Measurements from ENCODE around the gene FSTL3. TPM values are rescaled to one million over a fixed set of nuclear protein-coding genes. Genes with fewer than 3 reads are reported as not detected.
"Not testable (repeated sequence)": the region's sequence is repeated elsewhere in the genome, so short reads cannot be mapped to it uniquely, and the experiment has no call there.

The FSTL3 gene
- polyA plus RNA-seq, 12 donors, result 11.0 to 25.9 (median 12.2) TPM; not detected in 1

DNA sequence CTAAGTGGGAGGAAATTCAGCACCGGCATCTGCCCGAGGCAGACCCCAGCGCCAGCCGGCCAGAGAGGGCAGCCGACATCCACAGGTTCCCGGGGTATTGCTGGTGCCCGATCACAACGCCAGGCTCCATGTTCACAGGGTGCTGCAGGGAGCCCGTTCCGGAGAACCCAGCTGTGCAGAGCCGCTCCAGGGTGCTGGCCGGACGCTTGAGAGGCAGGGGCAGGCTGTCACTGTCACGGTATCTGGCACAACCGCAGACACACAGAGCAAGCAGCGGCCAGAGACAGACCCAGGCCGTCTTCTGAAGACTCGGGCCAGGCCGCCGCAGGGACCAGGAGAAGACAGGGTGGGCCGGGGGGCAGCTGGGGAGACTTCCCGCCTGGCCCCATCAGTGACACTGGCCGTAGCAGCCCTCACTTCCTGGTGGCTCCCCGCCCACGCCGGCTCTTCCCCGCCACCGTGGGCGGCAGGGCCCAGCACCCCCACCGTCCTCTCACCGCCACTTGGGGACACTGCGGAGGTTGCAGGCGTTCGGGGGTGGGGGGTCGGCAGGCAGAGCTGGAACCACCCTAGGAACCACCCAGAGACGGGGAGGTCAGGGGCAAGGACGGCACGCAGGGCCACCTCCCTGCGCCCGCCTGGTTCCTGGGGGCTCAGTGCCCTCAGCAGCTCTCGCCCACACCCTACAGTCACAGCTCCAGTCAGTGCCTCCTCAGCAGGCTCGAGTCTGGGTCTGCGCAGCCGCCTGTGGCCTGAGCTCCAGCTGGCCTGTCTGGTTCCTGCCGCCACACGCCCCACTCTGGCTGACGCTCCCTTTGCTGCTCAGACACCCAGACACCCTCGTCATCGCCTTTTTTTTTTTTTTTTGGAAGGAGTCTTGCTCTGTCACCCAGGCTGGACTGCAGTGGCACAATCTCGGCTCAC, 17.0 kb upstream of the FSTL3 start:
- no peak for DNase-seq

DNA sequence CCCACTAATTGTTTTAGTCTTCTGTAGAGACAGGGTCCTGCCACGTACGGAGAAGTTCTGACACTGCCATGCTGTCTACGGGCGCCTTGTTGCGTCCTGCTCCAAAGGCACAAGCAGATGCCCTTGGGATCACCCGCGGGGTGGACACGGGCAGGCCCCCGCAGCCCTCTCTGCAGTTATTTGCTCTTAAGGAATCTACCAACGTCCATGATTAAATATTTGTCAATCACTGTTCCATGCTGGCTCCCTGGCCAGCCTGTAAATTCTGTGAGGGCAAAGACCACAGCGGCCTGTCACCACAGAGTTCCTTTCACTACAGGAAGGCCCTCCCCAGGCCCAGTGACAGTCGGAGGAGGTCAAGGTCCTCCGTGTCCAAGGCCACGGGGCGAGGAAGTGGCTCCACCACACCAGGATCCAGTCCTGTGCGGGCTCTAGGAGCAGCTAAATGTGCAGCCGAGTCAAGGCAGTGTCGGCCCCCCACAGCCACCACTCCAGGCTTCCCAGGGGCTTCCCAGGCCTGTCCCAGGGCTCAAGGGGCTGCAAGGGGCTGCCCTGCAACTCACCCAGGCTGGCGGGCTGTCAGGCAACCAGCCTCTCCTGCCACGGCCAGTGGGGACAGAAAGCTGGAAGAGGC, 15.3 kb upstream of the FSTL3 start:
- no peak for DNase-seq

DNA sequence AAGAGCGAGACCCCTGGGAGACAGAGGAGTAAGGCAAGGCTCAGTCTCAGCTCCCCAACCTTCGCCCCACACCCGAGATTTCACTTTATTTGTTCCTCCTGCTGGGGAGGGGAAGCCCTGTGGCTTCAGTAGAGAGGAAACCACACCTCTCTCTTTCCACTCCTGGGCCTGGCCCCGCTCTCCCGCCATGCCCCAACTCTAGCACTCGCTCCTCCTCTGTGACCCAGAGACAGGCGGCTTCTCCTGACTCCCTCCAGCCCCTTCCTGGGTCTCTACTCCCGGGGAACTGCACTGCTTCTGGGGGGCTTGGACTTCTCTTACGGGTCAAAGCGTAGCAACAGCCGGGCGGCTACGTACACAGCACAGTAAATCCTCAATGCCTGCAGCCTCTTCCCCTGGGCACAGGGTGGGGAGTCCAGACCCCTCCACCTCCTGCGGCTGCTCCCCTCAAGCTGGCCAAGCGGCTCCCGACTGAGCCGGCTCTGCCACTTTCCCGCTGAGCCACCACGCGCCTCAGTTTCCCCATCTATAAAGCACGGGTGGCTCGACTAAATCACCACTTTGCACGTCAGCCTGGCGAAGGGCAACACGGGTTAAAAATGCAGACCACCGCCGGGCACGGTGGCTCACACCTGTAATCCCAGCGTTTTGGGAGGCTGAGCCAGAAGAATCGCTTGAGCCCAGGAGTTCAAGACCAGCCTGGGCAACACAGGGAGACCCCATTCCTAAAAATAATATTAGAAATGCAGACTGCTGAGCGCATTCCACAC, 14.6 kb upstream of the FSTL3 start:
- DNase-seq, result no peak

DNA sequence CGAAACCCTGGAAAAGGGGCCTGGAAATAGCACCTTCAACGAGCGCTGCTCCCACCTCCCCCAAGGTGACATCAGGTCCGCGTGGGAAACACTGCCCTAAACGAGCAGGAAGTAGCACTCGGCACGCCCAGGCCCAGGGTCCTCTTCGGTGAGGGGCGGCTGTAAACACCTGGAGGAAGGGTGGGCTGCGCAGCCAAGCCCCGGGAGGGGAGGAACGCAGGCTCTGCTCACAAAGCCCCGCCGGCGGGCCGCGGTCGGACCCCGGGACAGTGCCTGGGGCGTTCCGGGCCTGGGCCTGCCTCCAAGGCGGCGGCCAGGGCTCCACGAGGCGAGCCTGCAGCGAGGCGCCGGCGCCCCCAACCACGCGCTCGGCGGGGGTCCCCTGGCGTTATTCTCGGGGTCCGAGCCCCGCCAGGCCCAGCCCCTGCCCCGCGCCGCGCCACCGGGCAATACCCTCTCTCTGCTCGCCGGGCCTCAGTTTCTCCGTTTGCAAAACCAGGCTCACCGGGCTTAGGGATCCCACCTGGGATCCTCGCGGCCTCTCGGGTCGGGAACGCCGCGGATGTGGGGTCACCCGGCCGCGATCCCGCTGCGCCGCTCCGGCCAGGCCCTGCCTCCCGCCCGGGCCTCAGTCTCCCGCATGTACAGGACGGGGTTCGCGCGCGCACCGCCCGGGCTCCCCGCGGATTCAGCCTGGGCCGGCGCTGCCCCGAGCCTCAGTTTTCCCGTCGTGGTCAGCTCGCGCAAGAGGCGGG, 13.8 kb upstream of the FSTL3 start:
- no peak for DNase-seq

DNA sequence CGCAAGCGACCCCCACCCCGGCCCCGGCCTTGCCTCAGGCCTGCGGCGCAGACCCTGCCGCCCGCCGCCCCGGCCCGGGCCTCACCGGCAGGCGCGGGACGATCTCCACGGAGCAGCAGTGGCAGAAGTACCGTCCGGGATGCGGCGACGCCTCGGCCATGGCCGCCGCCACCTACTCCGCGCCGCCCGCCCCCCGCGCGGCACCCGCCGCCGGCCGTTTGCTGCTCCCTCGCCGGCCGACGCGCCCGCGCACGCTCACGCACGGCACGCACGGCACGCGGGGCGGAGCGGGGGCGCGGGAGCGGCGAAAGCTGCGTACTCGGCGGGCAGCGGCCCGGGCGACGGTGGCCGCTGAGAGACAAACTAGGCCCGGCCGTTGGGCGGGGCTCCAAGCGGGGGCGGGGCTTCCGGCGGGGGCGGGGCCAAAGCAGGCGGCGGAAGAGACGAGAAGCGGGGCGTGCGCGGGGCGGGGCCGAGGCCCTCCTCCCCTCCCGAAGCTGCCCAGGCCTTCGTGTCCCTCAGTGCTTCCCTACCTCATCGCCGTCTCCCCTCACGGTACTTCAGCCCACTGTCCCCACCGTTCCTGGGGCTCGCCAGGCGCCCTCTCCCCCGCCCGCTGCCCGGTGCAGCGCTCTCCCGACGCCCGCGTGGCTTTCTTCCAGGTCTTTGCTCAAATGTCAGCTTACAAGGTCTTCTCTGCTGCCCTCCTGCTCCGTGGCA, 13.1 kb upstream of the FSTL3 start, which contains the start of gene RNF126:
Gene RNF126, minus strand, starts transcription at position 253 of the 720 bp plus-strand sequence. Its CDS starts 93 bp downstream, at position 160.
- DNase-seq, result peak; percentile 92

DNA sequence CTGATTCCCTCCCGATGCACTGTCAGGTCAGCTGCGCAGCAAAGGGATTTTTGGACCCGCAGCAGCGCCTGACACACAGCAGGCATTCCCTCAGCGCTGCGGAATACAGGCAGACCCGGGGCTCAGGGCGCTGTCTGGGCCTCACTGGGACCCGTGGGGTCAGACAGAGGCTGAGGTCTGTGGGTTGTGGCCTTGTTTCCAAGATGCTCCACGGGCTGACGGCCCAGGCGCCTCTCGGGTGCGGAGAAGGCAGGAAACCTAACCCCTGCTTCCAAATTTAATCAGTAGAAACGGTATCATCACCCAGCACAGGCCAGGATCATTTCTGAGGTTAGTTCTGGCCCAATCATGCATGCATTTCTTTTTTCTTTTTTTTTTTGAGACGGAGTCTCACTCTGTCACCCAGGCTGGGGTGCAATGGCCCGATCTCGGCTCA, 12.5 kb upstream of the FSTL3 start:
- no peak for DNase-seq

DNA sequence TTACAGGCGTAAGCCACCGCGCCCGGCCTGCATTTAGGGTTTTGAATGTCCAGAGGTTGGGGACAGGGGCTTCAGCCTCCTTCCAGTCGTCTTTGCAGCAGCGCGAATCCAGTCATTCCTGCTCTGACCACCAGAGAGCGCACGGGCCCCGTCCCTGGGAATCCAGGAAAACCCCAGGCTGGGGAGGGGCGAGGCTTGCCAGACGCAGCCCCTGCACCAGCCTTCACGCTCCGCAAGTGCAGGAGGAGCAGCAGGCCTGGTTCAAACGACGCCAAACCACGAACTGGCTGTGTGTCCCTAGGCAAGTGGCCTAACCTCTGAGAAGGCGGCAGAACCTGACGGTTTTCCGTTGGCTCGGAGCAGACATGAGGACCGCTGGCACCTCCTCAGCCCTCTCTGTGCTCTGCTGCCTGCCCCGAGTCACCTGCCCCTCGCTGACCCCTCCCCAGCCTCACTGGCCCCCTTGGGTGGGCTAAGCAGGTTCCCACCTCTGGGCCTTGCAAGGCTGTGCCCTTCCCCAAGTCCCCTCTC, 11.2 kb upstream of the FSTL3 start:
- DNase-seq, result peak; percentile 87

DNA sequence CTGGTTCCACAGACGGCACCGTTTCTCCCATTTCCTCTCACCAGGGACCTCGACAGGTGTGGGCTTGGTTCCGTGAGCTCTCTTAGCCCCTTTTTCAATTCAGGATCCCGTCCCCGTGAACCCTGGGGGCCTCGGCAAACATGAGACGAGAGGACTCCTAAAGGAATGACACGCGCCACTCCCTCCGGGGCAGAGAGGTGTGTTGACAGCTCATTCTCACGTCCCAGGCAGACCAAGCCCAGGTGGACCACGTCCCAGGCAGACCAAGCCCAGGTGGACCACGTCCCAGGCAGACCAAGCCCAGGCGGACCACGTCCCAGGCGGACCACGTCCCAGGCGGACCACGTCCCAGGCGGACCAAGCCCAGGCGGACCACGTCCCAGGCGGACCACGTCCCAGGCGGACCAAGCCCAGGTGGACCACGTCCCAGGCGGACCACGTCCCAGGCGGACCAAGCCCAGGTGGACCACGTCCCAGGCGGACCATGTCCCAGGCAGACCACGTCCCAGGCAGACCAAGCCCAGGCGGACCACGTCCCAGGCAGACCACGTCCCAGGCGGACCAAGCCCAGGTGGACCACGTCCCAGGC, 9.1 kb upstream of the FSTL3 start:
- not testable (repeated sequence) for DNase-seq

DNA sequence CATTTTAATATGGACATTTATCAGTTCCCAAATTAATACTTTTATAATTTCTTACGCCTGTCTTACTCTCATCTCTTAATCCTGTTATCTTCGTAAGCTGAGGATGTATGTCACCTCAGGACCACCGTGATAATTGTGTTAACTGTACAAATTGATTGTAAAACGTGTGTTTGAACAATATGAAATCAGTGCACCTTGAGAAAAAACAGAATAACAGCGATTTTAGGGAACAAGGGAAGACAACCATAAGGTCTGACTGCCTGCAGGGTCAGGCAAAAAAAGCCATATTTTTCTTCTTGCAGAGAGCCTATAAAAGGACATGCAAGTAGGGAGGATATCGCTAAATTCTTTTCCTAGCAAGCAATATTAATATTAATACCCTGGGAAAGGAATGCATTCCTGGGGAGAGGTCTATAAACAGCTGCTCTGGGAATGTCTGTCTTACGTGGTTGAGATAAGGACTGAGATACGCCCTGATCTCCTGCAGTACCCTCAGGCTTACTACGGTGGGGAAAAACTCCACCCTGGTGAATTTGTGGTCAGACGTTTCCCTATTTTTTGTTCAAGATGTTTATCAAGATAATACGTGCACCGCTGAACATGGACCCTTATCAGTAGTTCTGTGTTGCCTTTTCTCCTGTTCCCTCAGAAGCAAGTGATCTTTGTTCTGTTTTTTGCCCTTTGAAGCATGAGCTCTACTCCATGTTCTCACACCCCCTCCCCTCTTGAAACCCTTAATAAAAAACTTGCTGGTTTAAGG, 7.3 kb upstream of the FSTL3 start:
- not testable (repeated sequence) for DNase-seq

DNA sequence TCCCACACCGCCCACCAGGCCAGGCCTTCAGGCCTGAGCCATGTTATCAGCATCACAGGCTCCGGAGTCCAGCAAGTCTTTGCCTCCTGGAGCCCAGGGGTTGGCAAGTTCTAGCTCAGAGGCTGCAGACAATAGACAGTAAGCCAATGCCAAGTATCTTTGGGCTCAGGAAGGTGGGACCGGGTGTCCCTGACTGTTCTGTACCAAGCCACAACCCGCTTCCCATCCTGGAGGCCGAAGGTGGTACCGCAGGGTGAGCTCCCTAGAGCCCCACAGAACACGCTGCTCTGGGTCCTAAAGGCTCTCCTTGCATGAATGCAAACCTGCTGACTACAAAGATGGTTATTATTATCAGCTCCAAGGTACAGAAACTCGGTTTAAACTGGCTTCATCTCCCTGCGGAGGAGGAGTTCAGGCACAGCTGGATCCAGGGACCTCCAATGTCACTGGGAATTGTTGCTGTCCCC, 5.5 kb upstream of the FSTL3 start:
- DNase-seq, result no peak

DNA sequence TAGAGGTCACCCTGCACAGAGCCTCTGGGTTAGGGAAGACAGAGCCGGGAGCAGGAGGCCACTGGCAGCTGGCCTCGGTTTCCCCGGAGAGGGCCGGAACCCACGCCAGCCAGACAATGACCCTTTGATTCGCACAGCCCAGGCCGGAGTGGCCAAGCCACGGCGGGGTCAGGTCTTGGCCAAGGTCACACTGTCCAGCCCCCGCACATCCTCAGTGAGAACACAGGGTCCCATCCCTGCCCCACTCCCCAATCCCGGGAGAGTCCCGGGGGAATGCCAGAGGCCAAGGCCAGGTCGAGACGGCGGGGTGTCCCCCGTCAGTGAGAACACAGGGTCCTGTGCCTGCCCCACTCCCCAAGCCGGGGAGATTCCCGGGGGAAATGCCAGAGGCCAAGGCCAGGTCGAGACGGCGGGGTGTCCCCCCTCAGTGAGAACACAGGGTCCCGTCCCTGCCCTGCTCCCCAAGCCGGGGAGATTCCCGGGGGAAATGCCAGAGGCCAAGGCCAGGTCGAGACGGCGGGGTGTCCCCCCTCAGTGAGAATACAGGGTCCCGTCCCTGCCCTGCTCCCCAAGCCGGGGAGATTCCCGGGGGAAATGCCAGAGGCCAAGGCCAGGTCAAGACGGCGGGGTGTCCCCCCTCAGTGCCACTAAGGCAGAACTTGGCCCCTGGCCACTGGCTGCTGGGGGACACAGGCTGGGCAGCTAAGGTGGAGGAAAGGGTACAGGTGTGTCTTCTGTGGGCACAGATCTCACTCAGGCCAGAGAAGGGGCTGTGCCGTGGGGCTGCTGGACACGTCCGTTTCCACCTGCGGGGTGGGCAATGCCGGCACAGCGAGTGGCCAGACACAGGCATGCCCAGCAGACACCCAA, 1.7 kb upstream of the FSTL3 start:
- no peak for DNase-seq

DNA sequence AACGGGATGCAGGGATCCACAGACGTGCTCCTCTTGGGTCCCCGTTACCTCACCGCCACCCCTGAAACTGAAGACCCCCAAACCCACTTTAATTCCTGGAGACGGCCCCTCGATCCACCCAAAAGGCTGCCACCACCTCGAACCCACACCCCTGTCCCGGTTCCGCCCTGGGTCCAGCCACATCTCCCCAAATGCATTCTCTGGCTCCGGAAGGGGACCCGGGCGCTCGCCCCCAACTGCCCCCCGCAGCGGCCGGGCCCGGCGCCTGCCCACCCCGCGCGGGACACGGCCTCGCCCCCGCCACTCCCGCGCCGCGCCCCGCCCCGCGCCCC, 219 bp upstream of the FSTL3 start:
- no peak for DNase-seq

DNA sequence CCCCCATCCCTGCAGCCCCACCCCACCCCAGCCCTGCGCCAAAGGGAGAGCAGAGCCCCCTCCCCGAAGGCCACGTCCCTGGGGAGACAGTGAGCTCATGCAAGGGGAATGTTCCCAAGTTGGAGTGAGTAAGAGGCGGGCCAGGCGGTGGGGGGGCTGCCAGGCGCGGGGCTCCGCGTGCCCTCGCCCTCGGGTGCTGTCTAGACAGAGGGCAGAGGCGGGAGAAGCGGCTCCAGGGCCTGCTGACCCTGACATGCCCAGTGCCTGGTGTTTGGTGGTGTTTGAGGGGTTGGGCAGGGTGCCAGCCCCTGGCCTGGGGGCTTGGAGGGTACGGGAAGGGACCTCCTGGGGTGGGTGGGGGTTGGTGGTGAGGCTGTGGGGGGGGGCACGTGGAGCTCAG, 1.0 kb downstream of the FSTL3 start:
- DNase-seq, result no peak

DNA sequence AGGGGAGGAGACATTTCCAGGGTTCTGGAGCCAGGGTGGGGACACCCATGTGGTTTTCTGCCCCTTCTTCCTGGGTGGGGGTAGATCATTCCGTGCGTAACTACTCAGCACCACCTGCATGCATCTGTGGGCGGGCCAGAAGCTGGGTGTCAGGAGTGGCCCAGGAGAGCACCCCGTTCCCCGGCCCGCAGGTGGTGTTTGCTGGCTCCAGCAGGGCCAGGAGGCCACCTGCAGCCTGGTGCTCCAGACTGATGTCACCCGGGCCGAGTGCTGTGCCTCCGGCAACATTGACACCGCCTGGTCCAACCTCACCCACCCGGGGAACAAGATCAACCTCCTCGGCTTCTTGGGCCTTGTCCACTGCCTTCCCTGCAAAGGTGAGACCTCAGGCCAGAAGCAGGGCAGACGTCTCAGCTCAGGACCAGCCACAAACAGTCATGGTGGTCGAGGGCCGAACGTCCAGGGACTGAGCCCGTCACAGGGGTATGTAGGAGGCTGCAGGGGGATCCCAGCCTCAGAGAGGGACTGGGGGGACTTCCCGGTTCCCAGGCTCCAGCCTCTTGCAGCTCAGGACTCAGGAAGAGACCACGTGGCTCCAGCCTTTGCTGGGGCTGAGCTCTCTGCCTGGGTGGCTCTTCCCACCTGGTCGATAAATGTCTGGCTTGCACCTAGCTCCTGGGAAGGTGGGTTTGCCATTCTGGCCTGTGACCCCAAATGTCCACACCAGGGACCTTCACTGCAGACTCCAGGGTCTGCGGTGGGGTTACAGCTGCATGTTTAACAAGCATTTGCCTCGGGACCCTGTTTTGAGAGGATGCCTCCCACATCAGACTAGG, 1.6 kb downstream of the FSTL3 start:
- no peak for DNase-seq

DNA sequence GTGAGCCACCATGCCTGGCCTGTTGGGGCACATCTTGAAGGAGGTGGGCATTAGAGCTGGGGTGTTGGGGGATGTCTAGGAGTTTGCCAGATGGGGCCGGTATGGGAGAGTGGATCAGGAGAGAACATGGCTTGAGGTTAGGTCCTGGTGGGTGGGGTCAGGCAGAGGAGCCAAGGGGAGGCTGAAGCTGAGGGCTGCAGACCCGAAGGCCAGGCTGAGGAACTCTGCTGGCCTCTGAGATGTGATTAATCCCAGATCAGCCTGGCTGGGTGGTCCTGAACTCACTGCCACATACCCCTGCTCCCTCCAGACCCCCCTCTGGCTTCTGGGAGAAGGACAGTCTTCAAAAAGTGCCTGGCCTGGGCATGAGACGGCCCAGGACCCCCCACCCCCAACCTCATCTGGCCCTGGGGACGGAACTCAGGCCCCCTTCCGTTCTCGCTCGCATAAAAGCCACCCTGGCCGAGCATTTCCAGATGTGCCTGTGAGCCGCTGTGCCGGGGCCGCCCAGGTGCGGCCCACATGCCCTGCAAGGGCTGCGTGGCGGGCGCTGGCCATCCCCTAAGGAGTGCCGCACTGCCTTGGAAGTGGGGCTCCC, 2.7 kb downstream of the FSTL3 start:
- no peak for DNase-seq

DNA sequence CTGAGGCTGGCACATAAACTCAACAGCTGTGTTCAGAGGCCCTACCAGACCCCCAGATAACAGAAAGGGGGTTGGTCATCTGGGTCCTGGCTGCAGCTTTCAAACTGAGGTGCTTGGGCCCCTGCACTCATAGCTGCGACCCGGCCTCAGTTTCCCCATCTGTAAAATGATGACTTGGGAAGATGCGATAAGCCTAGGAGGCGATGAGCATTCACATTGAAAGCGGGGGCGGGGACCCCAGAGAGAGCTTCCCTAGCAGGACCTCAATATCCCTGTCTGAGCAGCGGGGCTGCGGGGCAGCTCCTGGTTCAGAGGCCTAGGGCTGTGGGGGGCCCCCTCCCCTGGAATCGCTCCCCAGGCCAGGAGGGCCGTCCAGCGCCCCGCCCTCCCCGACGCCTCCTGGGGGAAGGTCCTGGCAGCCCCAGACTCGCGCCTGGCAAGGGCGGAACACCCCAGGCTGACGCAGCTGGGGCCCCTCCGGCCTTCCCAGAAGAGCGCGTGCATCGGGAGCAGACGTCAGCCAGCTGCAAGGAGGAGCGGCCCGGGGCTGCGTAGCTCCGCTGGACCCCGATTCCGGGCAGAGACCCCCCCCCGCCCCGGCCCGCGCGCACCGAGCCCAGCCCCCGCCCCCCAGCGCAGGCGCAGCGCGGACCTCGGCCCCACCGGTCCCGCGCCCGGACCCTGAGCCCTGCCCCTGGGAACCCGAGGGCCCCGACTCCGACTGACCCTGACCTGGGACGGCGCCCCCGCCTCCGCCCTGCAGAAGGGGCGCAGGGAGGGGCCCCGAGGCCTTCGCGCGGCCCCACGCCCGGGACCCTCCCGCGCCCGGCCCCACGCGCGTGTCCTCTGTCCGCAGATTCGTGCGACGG, 3.5 kb downstream of the FSTL3 start:
- DNase-seq, result peak; percentile 83

All from muscle of arm (tissue), 12 donors.